Neural cell (in vitro differentiated cells): Measurements from ENCODE around the gene CMC1. TPM values are rescaled to one million over a fixed set of nuclear protein-coding genes. Genes with fewer than 3 reads are reported as not detected.

Experiments used
- H2AFZ ChIP-seq: fragments of 200-600, 300-800 bp; sonication (generic), shearing (Covaris generic); 2 replicates; pipeline ENCODE4 v1.6.0; 2014; ENCODE audit warnings: low read depth, mild to moderate bottlenecking, antibody characterized with exemption, low read length, moderate library complexity
- H3F3A ChIP-seq: fragments of 200-600 bp; shearing (Covaris generic); 2 replicates; pipeline ENCODE4 v1.6.1; 2016; ENCODE audit warnings: mild to moderate bottlenecking, moderate library complexity, mixed read lengths, antibody characterized with exemption, low read length; ENCODE audit not compliant: insufficient read depth, poor library complexity, severe bottlenecking
- H3K27ac ChIP-seq: fragments of 200-600, 300-800 bp; sonication (generic), shearing (Covaris generic); 2 replicates; pipeline ENCODE4 v1.5.1; 2014; ENCODE audit warnings: mild to moderate bottlenecking, low read length, moderate library complexity
- H3K27me3 ChIP-seq: fragments of 300-800, 200-600 bp; sonication (generic), shearing (Covaris generic); 2 replicates; pipeline ENCODE4 v1.6.0; 2014; ENCODE audit warnings: mild to moderate bottlenecking, low read depth, low read length, moderate library complexity; ENCODE audit not compliant: insufficient read depth
- H3K36me3 ChIP-seq: fragments of 300-800, 200-600 bp; sonication (generic), shearing (Covaris generic); 2 replicates; pipeline ENCODE4 v1.5.1; 2014; ENCODE audit warnings: mild to moderate bottlenecking, antibody characterized with exemption, low read length, moderate library complexity; ENCODE audit not compliant: insufficient read depth
- H3K4me2 ChIP-seq: fragments of 300-800, 200-600 bp; sonication (generic), shearing (Covaris generic); 2 replicates; pipeline ENCODE4 v1.6.0; 2014; ENCODE audit warnings: mild to moderate bottlenecking, low read length
- H3K4me3 ChIP-seq: fragments of 300-800, 200-600 bp; sonication (generic), shearing (Covaris generic); 2 replicates; pipeline ENCODE4 v1.5.1; 2014; ENCODE audit warnings: mild to moderate bottlenecking, low read length, moderate library complexity
- H3K79me2 ChIP-seq: fragments of 200-600 bp; shearing (Covaris generic); replicated peaks from 2 replicates; pipeline ENCODE4 v1.6.0; 2014; ENCODE audit warnings: mild to moderate bottlenecking, low read length, moderate library complexity; ENCODE audit not compliant: insufficient read depth
- H3K9ac ChIP-seq: fragments of 300-800, 200-600 bp; sonication (generic), shearing (Covaris generic); 2 replicates; pipeline ENCODE4 v1.6.1; 2016; ENCODE audit warnings: mild to moderate bottlenecking, low read length, mixed read lengths
- H3K9me2 ChIP-seq: fragments of 200-600 bp; shearing (Covaris generic); 2 replicates; pipeline ENCODE4 v1.6.1; 2016; ENCODE audit warnings: mild to moderate bottlenecking, low read length, mixed read lengths; ENCODE audit not compliant: insufficient read depth
- H3K9me3 ChIP-seq: fragments of 200-600, 300-800 bp; sonication (generic), shearing (Covaris generic); 2 replicates; pipeline ENCODE4 v1.6.1; 2016; ENCODE audit warnings: mild to moderate bottlenecking, mixed run types, low read length, moderate library complexity, mixed read lengths
- H4K20me1 ChIP-seq: fragments of 200-600 bp; shearing (Covaris generic); 2 replicates; pipeline ENCODE4 v1.6.1; 2016; ENCODE audit warnings: mild to moderate bottlenecking, mixed run types; ENCODE audit not compliant: insufficient read depth
- EP300 ChIP-seq: fragments of 450-650 bp; conservative IDR thresholded peaks from 2 replicates; pipeline ENCODE4 v1.6.1; 2014; ENCODE audit warnings: antibody characterized with exemption, mild to moderate bottlenecking, moderate library complexity; ENCODE audit not compliant: poor library complexity, severe bottlenecking
- EZH2 ChIP-seq: fragments of 200-600, 300-800 bp; shearing (Covaris generic), sonication (generic); IDR thresholded peaks from 2 replicates; pipeline ENCODE4 v1.6.1; 2014; ENCODE audit warnings: antibody characterized with exemption, low read length, borderline replicate concordance, mild to moderate bottlenecking; ENCODE audit not compliant: insufficient read depth, poor library complexity, severe bottlenecking
- MXI1 ChIP-seq: fragments of 450-650 bp; conservative IDR thresholded peaks from 2 replicates; pipeline ENCODE4 v1.6.1; 2014; ENCODE audit warnings: antibody characterized with exemption, mild to moderate bottlenecking; ENCODE audit not compliant: poor library complexity, severe bottlenecking
- POLR2AphosphoS5 ChIP-seq: IDR thresholded peaks from 2 replicates; pipeline ENCODE4 v1.6.1; 2012
- RAD21 ChIP-seq: fragments of 450-650 bp; conservative IDR thresholded peaks from 2 replicates; pipeline ENCODE4 v1.6.1; 2014; ENCODE audit warnings: antibody characterized with exemption, mild to moderate bottlenecking, moderate library complexity
- REST ChIP-seq: IDR thresholded peaks from 2 replicates; pipeline ENCODE4 v1.6.1; 2012; ENCODE audit warnings: borderline replicate concordance
- SMC3 ChIP-seq: fragments of 450-650 bp; conservative IDR thresholded peaks from 2 replicates; pipeline ENCODE4 v1.6.1; 2014; ENCODE audit warnings: antibody characterized with exemption, mild to moderate bottlenecking, moderate library complexity; ENCODE audit not compliant: poor library complexity
- TAF1 ChIP-seq: IDR thresholded peaks from 2 replicates; pipeline ENCODE4 v1.6.1; 2012; ENCODE audit warnings: low read depth
- polyA plus RNA-seq: library from polyadenylated mRNA; depleted of rRNA; stranded (reverse); fragments of >200 nt; gene quantifications from 2 replicates; pipeline ENCODE4 v1.2.3, GENCODE V29; 2014
- TF ChIP-seq, protein P1 (sequence below): fragments of 450-650 bp; IDR thresholded peaks from 2 replicates; pipeline ENCODE4 v1.5.1; 2014; ENCODE audit warnings: antibody characterized with exemption, mild to moderate bottlenecking, moderate library complexity; ENCODE audit not compliant: poor library complexity, severe bottlenecking

CMC1 gene
- polyA plus RNA-seq, 1 donor from 2014 or later: 8.7 TPM

DNA sequence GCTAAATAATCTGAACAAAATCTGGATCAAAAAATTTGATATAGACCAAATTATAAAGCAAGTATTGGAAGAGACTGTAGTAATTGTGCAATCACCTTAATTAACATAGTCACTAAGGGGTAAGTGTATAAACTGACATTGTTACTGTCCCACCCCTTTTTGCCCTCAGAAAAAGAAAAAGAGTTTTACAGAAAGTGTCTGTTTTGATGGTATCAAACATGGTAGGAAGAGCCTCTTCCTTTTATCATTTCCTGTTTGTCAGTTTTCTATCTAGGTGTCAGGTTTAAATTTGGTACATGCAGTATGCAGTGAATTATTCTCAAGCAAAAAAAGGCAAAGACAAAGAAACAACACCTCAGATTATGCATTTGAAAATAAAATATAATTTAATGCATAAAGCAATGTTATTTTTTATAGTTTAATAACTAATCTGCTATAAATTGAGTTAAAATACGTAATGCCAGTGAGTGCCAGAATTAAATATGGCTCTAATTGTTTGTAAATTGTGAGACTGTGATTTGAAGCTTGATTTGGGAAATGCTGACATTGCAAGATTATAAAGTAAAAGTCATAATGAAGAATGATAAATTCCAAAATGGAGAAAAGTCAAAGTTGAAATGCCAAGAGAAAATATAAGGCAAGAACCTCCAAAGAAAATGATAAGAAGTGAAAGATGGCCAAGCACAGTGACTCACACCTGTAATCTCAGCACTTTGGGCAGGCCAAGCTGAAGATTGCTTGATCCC, 30.3 kb upstream of the CMC1 start:
- no peak overlapping the region for H3K4me3 ChIP-seq
- no peaks in the 10 kb centered on the region for H3K9me2 ChIP-seq
- no peaks in the 10 kb centered on the region for H3K27me3 ChIP-seq
- H3K79me2 ChIP-seq: no peaks in the 10 kb centered on the region
- H4K20me1 ChIP-seq: no peaks in the 10 kb centered on the region
- H3F3A ChIP-seq: no peaks in the 10 kb centered on the region
- no peak overlapping the region for H3K9ac ChIP-seq
- no peaks in the 10 kb centered on the region for H3K36me3 ChIP-seq
- TF ChIP-seq MXI1 (no peak), TAF1 (no peak), POLR2AphosphoS5 (no peak), REST (no peak), RAD21 (no peak)
- H2AFZ ChIP-seq: no peak overlapping the region
- no peak overlapping the region for H3K27ac ChIP-seq
- peaks cover 7% of the 10 kb centered on the region for H3K9me3 ChIP-seq
- H3K4me2 ChIP-seq: no peak overlapping the region

GRCh38 chr3:28212681-28213080, 28.7 kb upstream of the CMC1 start:
- H4K20me1 ChIP-seq: no peaks in the 10 kb centered on the region
- H2AFZ ChIP-seq: no peak overlapping the region

DNA sequence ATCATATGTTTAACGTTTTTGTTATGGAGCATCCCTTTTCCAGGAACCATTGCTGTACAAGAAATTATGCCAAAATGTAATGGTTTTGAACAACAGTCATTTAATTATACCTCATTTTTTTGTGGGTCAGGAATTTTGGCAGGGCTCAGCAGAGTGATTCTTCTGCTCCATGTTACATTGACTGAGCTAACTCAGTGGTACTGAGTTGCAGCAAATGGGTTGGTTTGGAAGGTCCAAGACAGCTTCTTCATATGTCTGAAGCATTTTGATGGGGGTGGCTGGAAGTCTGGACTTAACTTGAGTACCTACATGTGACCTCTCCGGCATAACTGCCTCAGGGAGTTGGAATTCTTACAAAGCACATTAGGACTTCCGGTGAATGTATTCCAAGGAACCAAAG, 26.0 kb upstream of the CMC1 start:
- H2AFZ ChIP-seq: no peak overlapping the region
- no peaks in the 10 kb centered on the region for H3K36me3 ChIP-seq
- H3F3A ChIP-seq: no peaks in the 10 kb centered on the region
- H3K27ac ChIP-seq: no peak overlapping the region
- no peaks in the 10 kb centered on the region for H3K27me3 ChIP-seq
- no peaks in the 10 kb centered on the region for H3K9me2 ChIP-seq
- no peaks in the 10 kb centered on the region for H4K20me1 ChIP-seq
- TF ChIP-seq MXI1: no peak
- TF ChIP-seq SMC3: no peak
- no peak for TF ChIP-seq POLR2AphosphoS5
- TF ChIP-seq, protein P1, sequence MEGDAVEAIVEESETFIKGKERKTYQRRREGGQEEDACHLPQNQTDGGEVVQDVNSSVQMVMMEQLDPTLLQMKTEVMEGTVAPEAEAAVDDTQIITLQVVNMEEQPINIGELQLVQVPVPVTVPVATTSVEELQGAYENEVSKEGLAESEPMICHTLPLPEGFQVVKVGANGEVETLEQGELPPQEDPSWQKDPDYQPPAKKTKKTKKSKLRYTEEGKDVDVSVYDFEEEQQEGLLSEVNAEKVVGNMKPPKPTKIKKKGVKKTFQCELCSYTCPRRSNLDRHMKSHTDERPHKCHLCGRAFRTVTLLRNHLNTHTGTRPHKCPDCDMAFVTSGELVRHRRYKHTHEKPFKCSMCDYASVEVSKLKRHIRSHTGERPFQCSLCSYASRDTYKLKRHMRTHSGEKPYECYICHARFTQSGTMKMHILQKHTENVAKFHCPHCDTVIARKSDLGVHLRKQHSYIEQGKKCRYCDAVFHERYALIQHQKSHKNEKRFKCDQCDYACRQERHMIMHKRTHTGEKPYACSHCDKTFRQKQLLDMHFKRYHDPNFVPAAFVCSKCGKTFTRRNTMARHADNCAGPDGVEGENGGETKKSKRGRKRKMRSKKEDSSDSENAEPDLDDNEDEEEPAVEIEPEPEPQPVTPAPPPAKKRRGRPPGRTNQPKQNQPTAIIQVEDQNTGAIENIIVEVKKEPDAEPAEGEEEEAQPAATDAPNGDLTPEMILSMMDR: no peak
- TF ChIP-seq RAD21: no peak
- H3K79me2 ChIP-seq: no peaks in the 10 kb centered on the region
- H3K4me2 ChIP-seq: no peak overlapping the region
- H3K9me3 ChIP-seq: peaks cover 7% of the 10 kb centered on the region
- no peak overlapping the region for H3K9ac ChIP-seq
- H3K4me3 ChIP-seq: no peak overlapping the region

More at GRCh38 chr3:28212681-28213080, 28.7 kb upstream of the CMC1 start:
- H3K4me3 ChIP-seq: no peak overlapping the region
- no peak overlapping the region for H3K4me2 ChIP-seq
- no peaks in the 10 kb centered on the region for H3F3A ChIP-seq
- no peak overlapping the region for H3K27ac ChIP-seq
- H3K9ac ChIP-seq: no peak overlapping the region
- peaks cover 7% of the 10 kb centered on the region for H3K9me3 ChIP-seq
- no peaks in the 10 kb centered on the region for H3K9me2 ChIP-seq
- no peaks in the 10 kb centered on the region for H3K27me3 ChIP-seq
- no peaks in the 10 kb centered on the region for H3K79me2 ChIP-seq
- no peaks in the 10 kb centered on the region for H3K36me3 ChIP-seq
- TF ChIP-seq TAF1 (no peak), EP300 (no peak), EZH2 (no peak), MXI1 (no peak)
- TF ChIP-seq, protein P1: no peak
